Activated CD4-positive, alpha-beta T cell treated with anti-CD3 and anti-CD28 coated beads for 4 hours (primary cell): ENCODE results near the gene CBX8.

Experiments
- DNase-seq, 2 donors: peaks; one replicate each; pipeline ENCODE4 v3.0.0-alpha.2; 2020

Gene CBX8

GRCh38 chr17:79748295-79749099 is 48.4 kb downstream of the CBX8 start:
- DNase-seq = no peak

- no peak for DNase-seq
These were observed 49.2 kb downstream of the CBX8 start for GRCh38 chr17:79747508-79748294.

GRCh38 chr17:79746889-79747507 is 49.9 kb downstream of the CBX8 start:
- no peak for DNase-seq

GRCh38 chr17:79745641-79746105 is 51.2 kb downstream of the CBX8 start:
- DNase-seq = no peak

GRCh38 chr17:79743614-79744013 is 53.3 kb downstream of the CBX8 start:
- DNase-seq = no peak

GRCh38 chr17:79742951-79743476 is 53.9 kb downstream of the CBX8 start:
- DNase-seq = no peak

- no peak for DNase-seq
These were observed 54.3 kb downstream of the CBX8 start for GRCh38 chr17:79742589-79742918.
